Epithelial cell of esophagus (primary cell): ENCODE data around the gene SLC2A1.
A peak's percentile ranks its signal among the peaks of the same experiment; 100 is the strongest.

Source experiments
- DNase-seq: peaks from one replicate; pipeline ENCODE4 v3.0.0; 2010; ENCODE audit warnings: low read depth
- H3K4me3 ChIP-seq: 2 replicates; pipeline ENCODE4 v1.5.1; 2011; ENCODE audit warnings: mild to moderate bottlenecking, low read length, control low read depth
- TF ChIP-seq, protein P1 (sequence below): IDR thresholded peaks from 2 replicates; pipeline ENCODE4 v1.5.1; 2011; ENCODE audit warnings: low read depth, mild to moderate bottlenecking, low read length, control low read depth, inconsistent platforms; ENCODE audit not compliant: insufficient read depth; ENCODE audit errors: missing control alignments

Gene SLC2A1

DNA sequence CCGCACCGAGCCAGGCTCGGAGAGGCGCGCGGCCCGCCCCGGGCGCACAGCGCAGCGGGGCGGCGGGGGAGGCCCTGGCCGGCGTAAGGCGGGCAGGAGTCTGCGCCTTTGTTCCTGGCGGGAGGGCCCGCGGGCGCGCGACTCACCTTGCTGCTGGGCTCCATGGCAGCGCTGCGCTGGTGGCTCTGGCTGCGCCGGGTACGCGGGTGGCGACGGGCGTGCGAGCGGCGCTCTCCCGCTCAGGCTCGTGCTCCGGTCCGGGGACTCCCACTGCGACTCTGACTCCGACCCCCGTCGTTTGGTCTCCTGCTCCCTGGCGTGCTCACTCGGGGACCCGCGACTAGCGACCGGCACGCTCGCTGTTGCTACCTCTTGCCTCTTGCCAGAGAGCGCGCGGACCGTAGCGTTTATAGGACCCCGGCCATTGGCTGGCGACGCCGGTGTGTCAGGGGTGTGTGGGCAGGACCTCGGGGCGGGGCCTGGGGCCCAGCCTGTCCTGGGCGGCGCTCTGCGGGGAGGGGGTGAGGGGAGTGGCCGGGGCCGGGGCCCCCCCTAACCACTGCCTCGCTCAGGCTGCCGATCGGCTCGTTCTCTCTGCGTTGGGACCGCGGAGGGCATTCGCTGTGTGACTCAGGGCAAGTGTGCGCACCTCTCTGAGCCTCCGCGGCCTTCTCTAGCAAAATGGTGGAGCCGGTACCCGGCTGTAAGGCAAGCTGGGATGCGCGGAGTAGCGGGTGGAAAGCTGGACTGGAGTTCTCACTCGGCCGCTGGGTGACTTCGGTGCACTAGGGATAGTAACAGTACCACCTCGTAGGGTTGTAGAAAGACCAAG, at the start of gene SLC2A1:
SLC2A1 (minus strand) TSS at position 381 of the 832 bp plus-strand sequence; CDS start at position 164, 217 bp downstream.
- peak; percentile 98 for DNase-seq
- peak within 1 kb of the TSS; percentile 70 for H3K4me3 ChIP-seq
- TF ChIP-seq, protein P1, sequence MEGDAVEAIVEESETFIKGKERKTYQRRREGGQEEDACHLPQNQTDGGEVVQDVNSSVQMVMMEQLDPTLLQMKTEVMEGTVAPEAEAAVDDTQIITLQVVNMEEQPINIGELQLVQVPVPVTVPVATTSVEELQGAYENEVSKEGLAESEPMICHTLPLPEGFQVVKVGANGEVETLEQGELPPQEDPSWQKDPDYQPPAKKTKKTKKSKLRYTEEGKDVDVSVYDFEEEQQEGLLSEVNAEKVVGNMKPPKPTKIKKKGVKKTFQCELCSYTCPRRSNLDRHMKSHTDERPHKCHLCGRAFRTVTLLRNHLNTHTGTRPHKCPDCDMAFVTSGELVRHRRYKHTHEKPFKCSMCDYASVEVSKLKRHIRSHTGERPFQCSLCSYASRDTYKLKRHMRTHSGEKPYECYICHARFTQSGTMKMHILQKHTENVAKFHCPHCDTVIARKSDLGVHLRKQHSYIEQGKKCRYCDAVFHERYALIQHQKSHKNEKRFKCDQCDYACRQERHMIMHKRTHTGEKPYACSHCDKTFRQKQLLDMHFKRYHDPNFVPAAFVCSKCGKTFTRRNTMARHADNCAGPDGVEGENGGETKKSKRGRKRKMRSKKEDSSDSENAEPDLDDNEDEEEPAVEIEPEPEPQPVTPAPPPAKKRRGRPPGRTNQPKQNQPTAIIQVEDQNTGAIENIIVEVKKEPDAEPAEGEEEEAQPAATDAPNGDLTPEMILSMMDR, result peak; percentile 5

DNA sequence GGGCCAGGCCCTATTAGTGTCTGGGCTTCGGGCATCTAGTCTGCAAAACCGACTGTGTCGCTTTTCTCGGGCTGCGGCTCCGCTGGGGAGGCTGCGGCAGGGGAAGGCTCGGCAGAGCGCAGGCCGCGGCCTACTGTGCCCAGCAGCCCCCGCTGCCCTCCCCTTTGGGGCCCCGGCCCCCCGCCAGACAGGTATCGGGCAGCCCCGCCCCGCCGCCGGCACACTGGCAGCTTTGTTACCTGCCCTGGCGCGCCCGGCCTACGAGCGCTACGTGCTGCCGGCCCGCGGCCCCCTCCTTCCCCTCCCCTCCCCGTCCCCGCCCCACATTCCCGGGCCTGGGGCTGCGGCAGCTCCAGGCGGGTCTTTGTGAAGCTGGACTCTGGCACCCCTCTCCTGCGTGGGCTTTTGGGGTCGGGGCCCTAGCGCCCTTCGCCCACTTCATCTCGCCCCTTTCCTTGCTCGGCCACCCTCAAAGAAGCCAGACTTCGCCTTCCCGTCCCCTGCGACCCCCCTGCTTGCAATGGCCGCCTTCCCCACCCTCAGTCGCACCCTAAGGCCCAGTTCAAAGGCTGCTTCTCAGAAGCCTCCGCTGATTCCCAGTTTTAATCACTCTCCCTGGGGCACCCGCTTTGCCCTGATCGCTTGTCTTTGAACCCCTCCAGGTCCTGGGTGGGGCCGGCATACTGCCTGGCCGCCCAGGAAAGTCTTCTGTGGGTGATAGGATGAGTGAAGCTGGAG, 48.9 kb upstream of the SLC2A1 start:
- DNase-seq, result peak; percentile 64
- H3K4me3 ChIP-seq, result no peak overlapping the region

DNA sequence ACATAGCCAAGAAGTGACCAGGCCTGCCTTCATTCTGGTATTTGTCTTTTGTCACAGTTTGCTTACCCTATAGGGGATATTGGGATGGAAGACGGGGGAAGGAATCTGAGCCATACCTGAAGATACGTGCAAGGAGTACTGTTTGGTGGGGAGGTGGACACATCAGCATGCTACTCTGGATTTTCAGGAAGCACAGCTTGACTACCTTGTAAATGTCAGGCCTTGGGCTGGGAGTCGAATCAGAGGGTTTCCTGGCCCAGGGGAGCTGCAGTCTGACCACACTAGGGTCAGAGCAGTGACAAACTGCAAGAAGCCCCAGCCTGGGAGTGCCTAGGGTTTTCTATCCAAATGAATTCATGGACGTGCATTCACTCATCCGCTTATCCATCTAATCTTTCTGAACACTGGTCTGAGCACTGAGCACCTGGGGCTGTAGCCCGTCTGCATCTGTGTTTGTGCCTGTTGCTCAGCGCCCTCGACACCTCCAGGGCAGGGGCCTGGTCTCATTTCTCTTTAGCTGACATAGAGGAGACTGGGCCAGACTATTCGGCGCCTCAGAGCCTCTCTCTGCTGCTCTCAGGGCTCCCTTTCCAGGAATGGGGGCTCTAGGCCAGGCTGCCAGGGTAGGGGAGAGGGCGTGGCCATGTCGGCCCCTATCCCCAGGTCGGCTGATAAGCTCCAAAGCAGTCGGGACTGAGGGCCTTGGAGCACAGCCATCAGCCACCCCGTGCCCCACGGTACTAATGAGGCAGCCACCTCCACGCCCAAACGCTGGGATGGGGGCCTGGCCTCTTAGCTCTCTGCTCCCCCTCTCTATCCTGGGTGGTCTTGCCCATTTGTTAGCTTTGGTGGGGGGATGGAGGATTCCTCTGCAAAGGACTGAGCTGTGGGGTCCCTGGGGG, 47.0 kb upstream of the SLC2A1 start:
- no peak overlapping the region for H3K4me3 ChIP-seq
- no peak for DNase-seq
- TF ChIP-seq, protein P1, result no peak

More for the DNA sequence above, 48.9 kb upstream of the SLC2A1 start:
- TF ChIP-seq, protein P1, result no peak

DNA sequence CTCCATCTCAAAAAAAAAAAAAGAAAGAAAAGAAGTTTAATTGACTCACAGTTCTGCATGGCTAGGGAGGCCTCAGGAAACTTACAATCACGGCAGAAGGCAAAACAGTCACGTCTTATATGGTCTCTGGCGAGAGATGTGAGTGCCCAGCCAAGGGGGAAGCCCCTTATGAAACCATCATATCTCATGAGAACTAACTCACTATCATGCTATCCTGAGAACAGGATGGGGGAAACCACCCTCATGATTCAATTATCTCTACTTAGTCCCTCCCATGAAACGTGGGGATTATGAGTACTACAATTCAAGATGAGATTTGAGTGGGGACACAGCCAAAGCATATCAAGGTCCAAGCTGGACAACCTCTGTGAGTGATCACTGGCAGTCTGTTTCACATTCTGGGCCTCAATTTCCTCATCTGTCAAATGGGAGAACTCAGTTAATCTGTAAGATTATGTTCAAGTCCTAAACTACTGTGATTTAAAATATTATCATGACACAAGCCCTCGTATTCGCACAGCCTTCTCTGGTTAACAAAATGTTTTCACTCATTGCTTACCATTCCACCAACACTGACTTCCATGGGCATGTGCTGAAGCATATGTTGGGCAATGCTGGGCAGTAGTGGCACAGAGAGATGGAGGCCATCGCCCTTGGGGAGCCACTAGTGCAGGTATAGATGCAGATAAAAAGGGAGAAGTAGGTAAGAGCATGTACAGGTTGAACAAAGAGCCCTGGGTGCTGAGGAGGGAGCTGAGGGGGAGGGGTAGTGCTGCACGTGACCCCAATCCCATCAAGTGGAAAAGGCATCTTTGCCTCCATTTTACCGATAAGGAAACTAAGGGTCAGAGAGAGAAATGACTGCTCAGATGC, 46.2 kb upstream of the SLC2A1 start:
- DNase-seq, result no peak
- no peak overlapping the region for H3K4me3 ChIP-seq
- TF ChIP-seq, protein P1, result no peak

DNA sequence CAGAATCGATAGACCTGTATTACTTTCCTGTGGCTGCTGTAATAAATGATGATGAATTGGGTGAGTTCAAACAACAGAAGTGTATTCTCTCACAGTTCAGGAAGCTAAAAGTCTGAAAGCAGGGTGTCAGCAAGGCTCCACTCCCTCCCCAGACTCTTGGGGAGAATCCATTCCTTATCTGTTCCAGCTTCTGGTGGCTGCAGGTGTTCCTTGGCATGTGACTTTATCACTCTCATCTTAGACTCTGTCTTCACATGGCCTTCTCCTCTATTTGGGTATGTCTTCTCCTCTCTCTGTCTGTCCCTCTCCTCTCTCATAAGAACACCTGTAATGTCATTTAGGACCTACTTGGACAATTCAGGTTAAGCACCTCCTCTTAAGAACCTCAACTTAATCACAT, 44.1 kb upstream of the SLC2A1 start:
- TF ChIP-seq, protein P1, result no peak
- no peak overlapping the region for H3K4me3 ChIP-seq
- DNase-seq, result no peak

DNA sequence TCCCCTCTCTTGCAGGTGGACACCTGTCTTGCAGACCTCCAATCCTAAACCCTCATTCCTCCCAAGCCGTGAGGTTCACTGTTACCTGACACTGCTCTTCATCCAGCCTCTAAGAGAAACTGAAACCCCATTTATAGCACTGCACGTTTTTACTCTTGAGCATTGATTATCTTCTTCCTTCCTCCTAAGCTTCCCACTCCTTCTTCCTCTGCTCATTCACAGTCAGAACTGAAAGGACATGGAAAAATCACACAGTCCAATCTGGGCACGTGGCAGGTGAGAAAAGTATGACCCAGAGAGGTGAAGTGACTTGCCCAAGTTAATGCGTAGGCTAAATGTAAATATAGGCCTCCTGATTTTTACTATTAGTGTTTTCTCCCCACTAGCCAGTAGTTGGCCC, 43.4 kb upstream of the SLC2A1 start:
- TF ChIP-seq, protein P1, result no peak
- DNase-seq, result no peak
- no peak overlapping the region for H3K4me3 ChIP-seq
